Measurements from ENCODE around the gene CYP26C1.
A peak's percentile ranks its signal among the peaks of the same experiment; 100 is the strongest.

DNA sequence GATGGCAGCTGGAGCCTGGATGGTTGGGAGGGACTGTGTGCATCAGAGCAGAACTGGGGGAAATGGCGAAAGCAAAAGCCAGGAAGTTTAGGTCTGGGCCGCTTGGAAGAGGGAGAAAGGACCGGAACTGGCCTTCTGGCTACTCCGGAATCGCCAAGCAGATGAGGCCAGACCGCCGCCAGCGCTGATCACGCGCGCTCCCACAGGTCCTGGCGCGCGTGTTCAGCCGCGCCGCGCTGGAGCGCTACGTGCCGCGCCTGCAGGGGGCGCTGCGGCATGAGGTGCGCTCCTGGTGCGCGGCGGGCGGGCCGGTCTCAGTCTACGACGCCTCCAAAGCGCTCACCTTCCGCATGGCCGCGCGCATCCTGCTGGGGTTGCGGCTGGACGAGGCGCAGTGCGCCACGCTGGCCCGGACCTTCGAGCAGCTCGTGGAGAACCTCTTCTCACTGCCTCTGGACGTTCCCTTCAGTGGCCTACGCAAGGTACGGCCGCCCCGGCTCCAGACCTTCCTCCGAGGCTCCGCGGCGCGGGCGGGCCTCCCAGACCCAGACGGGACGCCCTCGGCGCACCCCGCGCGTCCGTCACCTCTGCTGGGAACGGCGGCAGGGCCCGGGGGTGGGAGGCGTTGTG lies 2.0 kb downstream of the CYP26C1 start:
- no peak for TF ChIP-seq ELF1 (IDR thresholded peaks at IDR 0.05; ENCODE audit: borderline replicate concordance, low read depth)
- no peak for TF ChIP-seq EZH2 (IDR thresholded peaks at IDR 0.05)
- no peak for TF ChIP-seq FOSL1 (IDR thresholded peaks at IDR 0.05; ENCODE audit: low read depth)
- no peak for TF ChIP-seq POLR2A (IDR thresholded peaks at IDR 0.05; ENCODE audit: borderline replicate concordance, extremely low read depth, insufficient read depth, insufficient read length)
- TF ChIP-seq, protein P1, sequence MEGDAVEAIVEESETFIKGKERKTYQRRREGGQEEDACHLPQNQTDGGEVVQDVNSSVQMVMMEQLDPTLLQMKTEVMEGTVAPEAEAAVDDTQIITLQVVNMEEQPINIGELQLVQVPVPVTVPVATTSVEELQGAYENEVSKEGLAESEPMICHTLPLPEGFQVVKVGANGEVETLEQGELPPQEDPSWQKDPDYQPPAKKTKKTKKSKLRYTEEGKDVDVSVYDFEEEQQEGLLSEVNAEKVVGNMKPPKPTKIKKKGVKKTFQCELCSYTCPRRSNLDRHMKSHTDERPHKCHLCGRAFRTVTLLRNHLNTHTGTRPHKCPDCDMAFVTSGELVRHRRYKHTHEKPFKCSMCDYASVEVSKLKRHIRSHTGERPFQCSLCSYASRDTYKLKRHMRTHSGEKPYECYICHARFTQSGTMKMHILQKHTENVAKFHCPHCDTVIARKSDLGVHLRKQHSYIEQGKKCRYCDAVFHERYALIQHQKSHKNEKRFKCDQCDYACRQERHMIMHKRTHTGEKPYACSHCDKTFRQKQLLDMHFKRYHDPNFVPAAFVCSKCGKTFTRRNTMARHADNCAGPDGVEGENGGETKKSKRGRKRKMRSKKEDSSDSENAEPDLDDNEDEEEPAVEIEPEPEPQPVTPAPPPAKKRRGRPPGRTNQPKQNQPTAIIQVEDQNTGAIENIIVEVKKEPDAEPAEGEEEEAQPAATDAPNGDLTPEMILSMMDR (IDR thresholded peaks at IDR 0.05 in 2 of 3, conservative IDR thresholded peaks at IDR 0.05 in 1 of 3; ENCODE audit: borderline replicate concordance in 1 of 3, insufficient read depth in 1 of 3, low read depth in 2 of 3, low read length in 2 of 3): peak in 1 of 3 experiments; percentile 25; a peak in 2 of 6 replicates

All from HCT116 (cell line).